ENCODE measurements around the gene DNHD1.
A peak's percentile ranks its signal among the peaks of the same experiment; 100 is the strongest.

DNHD1 gene

DNA sequence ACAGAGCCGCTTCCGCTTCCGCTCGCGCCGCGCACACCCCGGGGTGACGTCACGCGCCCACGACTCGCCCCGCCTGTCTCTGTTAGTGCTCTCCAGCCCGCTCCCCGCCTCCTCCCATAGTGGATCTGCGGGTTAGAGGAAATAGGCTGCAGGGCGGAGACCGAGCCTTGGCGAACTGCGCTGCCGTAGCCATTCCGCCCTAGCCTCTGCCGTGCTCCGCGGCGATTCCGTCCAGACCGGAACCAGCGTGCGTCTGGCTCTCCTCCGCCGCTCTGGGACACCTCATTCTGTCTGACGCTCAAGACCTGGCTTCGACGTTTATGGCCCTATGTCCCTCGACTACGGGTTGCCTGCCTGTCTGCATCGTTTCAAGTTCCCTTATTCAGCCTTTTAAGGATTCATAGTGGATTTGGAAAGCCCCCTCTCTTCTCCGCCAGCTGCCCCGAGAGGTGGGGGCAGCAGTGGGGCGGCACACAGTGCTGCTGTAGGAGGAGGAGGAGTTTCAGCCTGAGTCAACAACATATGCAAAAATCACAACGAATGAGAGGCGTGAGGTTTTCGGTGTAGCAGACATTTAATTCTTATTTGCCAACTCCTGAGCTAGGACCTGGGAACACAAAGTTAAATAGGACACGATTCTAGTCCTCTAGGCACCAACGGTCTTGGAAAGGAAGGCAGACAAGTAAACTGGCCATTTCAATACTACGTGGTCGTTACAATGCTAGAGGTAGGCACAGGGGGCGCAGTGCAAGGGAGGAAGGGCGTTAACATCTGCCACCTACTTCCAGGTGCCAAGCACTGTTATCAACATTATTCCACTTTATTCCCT lies 115.3 kb downstream of the DNHD1 start, which contains the start of gene TAF10:
TSS of gene TAF10 (minus strand) at position 4 of the 829 bp plus-strand sequence. CDS start 27 bp downstream, outside the sequence.
- TF ChIP-seq, protein P1, sequence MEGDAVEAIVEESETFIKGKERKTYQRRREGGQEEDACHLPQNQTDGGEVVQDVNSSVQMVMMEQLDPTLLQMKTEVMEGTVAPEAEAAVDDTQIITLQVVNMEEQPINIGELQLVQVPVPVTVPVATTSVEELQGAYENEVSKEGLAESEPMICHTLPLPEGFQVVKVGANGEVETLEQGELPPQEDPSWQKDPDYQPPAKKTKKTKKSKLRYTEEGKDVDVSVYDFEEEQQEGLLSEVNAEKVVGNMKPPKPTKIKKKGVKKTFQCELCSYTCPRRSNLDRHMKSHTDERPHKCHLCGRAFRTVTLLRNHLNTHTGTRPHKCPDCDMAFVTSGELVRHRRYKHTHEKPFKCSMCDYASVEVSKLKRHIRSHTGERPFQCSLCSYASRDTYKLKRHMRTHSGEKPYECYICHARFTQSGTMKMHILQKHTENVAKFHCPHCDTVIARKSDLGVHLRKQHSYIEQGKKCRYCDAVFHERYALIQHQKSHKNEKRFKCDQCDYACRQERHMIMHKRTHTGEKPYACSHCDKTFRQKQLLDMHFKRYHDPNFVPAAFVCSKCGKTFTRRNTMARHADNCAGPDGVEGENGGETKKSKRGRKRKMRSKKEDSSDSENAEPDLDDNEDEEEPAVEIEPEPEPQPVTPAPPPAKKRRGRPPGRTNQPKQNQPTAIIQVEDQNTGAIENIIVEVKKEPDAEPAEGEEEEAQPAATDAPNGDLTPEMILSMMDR (IDR thresholded peaks at IDR 0.05; ENCODE audit: low read depth, low read length) = peak; percentile 48

DNA sequence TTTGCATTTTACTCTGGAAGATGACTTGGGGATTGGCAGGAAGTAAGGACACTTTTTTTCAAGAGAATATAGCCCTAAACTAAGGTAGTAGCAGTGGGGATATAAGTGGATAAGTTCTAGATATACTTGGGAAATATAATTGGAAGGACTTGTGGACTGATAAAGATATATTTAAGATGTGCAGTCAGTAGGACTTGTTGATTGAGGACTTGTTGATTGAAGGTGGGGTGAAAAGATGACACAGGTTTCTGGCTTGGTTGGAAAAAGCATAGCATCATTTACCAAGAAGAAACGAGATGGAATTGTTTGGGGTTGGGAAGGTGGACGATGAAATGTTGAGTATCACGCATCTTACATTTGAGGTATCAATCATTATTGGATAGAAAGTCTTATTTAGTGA lies 116.4 kb downstream of the DNHD1 start:
- TF ChIP-seq, protein P1 (IDR thresholded peaks at IDR 0.05; ENCODE audit: low read depth, low read length) = no peak

More for the DNA sequence above, 115.3 kb downstream of the DNHD1 start, which contains the start of gene TAF10:
- DNase-seq (ENCODE audit: extremely low read depth, low read depth) = peak; percentile 91

DNA sequence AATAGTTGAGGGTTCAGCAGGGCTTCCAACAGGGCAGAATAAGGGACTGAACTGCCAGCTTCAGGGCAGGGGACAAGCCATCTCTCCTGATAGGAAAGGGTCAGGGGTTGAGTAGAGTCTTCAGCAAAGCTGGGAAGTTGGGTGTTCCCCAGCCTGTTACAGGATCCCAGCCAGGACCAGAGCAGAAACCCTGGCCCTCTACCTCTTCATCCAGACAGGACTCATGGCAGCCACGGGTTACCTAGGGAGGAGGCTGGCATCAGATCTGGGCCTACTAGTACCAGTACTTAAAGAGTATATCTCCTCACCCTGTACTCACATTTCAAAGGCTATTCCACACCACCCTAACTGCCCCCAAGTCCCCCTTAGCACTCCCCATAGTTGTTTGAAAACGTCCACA lies 117.4 kb downstream of the DNHD1 start:
- DNase-seq (ENCODE audit: extremely low read depth, low read depth) = no peak
- TF ChIP-seq, protein P1 (IDR thresholded peaks at IDR 0.05; ENCODE audit: low read depth, low read length) = no peak

More for the DNA sequence above, 116.4 kb downstream of the DNHD1 start:
- DNase-seq (ENCODE audit: extremely low read depth, low read depth) = no peak

DNA sequence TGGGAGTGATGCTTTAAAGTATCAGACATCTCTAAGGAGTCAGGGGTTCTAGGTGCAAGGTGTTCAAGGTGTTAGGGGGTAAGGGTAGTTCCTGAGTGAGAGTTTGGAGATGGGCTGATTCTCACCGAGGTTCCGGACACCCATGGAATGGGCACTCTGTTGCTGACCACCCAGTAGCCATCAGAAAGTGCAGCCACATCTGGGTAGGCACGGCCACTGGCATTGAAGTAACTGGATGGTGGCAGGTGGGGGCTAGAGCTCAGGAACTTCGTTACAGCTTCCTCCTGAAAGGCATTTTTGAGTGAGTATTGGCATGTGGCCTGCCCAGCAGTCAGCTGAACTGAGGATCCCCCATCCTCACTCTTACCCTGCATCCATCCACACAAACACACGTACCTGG lies 118.0 kb downstream of the DNHD1 start:
- TF ChIP-seq, protein P1 (IDR thresholded peaks at IDR 0.05; ENCODE audit: low read depth, low read length) = no peak
- no peak for DNase-seq (ENCODE audit: extremely low read depth, low read depth)

DNA sequence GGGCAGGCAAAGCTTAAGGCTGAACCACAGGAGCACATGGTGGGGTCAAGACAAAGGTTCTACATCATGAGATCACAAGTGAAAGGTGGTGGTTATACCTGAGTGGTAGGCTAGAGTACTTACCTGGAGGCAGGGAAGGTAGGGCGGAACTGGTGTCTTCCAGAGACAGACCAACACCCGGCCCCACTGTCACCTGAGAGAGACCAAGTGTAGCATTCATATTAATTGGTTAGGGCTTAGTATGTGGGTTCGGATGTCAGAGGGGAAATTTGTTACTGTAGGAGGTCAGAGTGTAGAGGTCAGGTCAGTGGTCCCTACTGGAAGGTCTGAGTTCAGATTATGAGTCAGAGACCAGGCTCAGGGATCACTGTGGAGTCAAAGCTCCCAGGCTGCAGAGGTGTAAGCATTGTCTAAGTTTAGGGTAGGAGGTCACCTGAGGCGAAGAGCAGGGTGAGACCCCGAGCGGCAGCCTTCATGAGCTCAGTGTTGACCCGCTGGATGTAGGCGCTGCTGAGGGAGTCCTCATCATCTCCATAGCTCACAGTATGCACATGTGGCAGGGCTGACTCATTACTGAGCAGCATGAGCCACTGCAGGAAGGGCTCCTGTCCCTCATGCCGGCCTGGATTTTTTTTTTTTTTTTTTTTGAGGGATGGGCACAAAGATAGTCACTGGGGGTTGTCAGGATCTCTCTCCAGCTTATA lies 119.0 kb downstream of the DNHD1 start:
- no peak for DNase-seq (ENCODE audit: extremely low read depth, low read depth)
- TF ChIP-seq, protein P1 (IDR thresholded peaks at IDR 0.05; ENCODE audit: low read depth, low read length) = no peak

DNA sequence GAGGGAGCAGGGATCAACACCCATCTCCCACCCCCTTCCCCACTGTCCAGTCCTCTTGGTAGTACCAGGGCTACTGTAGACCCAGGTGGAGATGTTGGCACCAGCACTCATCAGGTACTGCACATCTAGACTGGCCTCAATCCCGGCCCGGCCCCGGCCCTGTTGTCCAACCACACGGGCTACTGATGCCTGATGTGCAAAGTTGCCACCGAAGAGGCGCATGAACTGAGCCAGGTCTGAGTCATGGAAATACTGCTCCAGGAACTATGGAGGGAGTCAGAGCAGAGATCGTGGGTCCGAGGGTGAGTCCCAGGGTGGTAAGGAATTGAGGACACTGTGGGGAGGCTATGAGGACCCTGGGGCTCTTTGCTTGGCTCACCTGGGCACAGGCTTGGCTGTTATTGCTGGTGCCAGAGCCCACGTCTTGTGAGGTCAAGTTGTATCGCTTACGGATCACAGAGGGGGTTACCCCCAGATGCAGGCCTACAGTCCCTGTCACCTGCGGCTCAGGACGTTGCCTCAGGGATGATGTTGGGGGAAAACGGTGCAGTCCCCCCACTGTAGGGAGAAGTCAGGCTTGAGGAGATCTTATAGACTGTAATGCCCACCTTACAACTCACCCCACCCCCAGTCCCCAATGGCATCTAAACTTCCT lies 119.6 kb downstream of the DNHD1 start:
- DNase-seq (ENCODE audit: extremely low read depth, low read depth) = no peak
- TF ChIP-seq, protein P1 (IDR thresholded peaks at IDR 0.05; ENCODE audit: low read depth, low read length) = no peak
